Measurements from ENCODE around the gene KCNJ1.

The KCNJ1 gene

DNA sequence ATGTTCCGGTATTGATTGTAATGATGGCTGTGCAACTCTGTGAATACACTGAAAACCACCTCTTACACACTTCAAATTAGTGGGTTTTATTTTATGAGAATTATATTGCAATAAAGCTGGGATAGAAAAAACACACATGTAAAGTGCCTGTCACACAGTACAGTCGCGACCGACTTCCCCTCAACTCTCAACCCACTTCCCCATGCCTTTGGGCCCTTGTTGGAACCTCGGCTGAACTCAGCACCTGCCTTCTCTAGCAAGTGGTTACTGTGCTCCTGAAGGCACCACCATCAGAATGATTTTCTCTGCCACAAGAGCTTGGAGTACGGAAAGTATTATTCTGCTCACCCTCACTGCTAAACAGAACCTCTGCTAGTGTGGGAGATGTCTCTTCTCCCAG, 13.5 kb downstream of the KCNJ1 start:
- DNase-seq (ENCODE audit: low read depth in 3 of 3, low spot score in 1 of 3): no peak

- no peak for DNase-seq (ENCODE audit: low read depth in 3 of 3, low spot score in 1 of 3)
Observed at GRCh38 chr11:128852327-128853023, 14.6 kb downstream of the KCNJ1 start.

DNA sequence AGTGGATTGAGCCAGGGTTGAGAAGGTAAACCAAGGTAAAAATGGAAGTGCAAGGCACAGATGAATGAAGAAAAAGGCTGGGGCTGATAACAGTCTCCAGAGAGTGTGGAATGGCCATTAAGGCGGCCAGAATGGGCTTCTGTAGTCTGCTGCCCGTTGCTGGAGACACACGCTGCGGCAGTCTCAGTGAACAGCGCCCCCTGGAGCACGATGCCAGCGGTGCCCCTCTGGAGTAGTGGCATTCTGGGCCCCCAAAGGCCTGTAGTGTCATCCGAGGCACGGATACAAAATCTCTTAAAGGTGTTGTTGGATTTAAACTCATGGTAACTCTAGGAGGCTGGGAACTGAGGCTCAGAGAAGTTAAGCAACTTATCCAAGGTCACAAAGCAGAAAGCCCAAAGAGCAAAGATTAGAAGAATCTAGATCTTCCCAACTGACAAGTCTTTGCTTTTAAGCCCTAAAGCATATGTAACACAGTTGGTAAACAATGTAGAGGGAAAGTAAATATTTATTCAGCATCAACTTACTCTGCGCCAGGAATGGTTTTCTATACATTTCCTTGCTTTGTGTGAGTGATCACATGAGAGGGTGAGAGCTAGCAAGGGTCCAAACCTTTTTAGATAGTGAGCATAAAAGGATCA, 18.2 kb downstream of the KCNJ1 start:
- DNase-seq (ENCODE audit: low read depth in 3 of 3, low spot score in 1 of 3): peak; percentile 9 to 49 (median 17)

DNA sequence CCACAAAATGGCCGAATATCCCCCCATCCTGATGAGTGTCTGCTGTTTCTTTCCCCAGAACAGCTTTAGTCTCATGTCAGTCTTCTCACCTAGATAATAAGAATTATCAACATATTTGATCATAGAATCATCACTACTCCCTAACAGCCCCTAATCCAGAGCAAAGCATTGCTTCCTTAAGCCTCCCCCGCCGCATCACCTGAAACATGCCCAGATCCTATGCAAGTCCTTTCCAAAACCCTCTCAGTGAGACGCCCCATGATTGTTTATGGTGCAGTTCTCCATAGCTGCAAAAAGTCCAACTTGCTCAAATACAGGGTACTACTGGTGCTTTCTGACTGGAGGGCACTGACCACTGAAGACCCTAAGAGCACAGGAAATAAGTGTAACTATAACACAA, 20.1 kb downstream of the KCNJ1 start:
- DNase-seq (ENCODE audit: low read depth in 3 of 3, low spot score in 1 of 3): no peak

GRCh38 chr11:128845334-128845780, 21.7 kb downstream of the KCNJ1 start:
- no peak for DNase-seq (ENCODE audit: low read depth in 3 of 3, low spot score in 1 of 3)

DNA sequence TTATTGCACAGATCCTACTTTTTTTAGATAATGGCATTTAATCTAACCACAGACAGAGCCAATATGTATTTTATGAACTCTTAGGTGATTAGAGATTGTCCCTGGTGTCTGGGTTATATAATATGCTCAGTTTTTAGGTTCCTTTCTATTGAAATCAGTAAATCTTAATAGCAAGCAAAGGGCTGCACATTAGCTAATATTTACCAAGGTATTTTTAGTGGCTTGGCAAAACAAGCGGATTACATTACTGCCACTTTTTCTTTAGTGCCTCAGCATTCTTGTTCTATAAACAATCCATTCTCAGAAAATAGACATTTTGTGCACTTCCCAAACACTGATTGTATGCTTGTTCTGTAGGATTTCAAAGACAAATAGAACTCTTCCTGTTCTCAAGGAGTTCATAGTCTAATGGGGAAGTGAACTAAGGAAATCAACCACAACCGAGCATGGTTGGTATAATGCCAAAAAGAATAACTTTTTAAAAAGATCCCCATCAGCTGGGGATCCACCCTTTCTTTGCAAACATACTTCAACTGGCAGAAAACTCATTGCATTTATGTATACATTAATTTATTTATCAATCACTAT, 23.8 kb downstream of the KCNJ1 start:
- DNase-seq (ENCODE audit: low read depth in 3 of 3, low spot score in 1 of 3): no peak

GRCh38 chr11:128841461-128842072, 25.5 kb downstream of the KCNJ1 start:
- DNase-seq (ENCODE audit: low read depth in 3 of 3, low spot score in 1 of 3): no peak

- no peak for DNase-seq (ENCODE audit: low read depth in 3 of 3, low spot score in 1 of 3)
Observed at GRCh38 chr11:128840783-128841182, 26.3 kb downstream of the KCNJ1 start.

- DNase-seq (ENCODE audit: low read depth in 3 of 3, low spot score in 1 of 3): no peak
Observed at GRCh38 chr11:128840137-128840536, 27.0 kb downstream of the KCNJ1 start.

GRCh38 chr11:128839081-128839480, 28.0 kb downstream of the KCNJ1 start:
- no peak for DNase-seq (ENCODE audit: low read depth in 3 of 3, low spot score in 1 of 3)

DNA sequence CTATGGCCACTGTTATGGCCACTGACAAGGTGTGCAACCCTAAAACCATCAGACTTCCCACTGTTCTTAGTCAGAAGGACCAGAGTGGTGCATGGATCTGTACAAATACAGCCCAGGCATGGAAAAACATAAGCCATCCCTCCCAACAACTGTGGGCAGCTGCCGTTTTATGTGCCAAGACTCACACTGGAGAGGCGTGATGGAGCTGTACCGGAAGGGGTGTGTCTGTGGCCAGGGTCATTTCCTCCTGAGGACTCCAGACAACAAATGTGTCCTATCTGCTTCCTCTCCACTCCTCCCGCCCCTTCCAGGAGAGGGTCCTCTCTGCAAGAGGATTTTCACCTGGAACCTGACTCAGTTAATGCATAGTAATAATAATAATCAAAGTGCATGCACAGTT, 29.5 kb downstream of the KCNJ1 start:
- no peak for DNase-seq (ENCODE audit: low read depth in 3 of 3, low spot score in 1 of 3)

DNA sequence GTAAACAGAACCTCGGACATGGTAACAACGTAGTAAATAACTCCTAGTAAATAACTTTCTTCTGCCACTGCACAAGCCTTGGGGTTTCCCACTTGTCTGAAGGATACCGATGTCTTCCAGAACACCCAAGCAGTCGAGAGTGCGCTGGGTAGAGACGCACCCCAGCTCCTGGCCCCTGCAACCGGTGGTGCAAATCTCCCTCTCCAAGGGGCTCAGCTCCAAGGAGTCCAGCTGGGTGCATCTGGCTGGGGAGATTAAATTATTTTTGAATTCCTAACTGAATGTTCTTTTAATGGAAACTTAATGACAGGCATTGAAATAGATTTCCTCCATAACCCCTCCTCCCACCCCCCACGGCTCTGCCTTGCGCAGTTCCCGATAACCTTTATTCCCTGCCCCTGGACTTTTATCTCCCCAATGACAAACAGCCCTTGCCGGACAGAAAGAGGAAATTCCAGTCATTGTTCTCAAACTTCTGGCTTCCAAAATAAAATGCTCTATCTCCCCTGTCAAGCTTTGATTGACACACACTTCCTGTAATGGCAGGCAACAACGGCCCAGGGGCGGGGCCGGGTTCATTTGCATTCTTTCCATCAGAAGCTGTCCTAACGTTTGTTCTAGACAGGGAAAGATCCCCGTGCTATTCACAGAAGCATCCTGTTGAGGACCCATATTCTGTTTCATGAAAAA, 31.2 kb downstream of the KCNJ1 start:
- no peak for DNase-seq (ENCODE audit: low read depth in 3 of 3, low spot score in 1 of 3)

DNA sequence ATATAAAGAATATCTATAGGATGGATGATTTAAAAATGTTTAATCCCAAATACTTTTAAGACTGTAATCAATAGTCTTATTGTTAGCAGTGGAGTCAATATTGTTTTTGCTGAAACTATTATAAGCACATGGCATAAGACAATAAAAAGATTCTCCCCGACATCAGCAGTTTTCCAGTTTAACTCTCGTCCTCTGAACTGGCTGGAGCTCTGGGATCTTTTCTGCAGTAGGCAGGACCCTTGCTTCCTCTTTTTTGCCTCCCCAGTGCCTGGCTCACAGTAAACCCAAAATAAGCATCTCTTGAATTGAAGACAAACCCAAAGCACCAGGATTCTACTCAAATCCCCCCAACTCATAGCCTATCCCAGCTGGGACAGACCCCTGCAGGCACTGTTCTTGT, 32.9 kb downstream of the KCNJ1 start:
- DNase-seq (ENCODE audit: low read depth in 3 of 3, low spot score in 1 of 3): no peak

- DNase-seq (ENCODE audit: low read depth in 3 of 3, low spot score in 1 of 3): no peak
Observed at GRCh38 chr11:128832121-128832497, 35.0 kb downstream of the KCNJ1 start.

DNA sequence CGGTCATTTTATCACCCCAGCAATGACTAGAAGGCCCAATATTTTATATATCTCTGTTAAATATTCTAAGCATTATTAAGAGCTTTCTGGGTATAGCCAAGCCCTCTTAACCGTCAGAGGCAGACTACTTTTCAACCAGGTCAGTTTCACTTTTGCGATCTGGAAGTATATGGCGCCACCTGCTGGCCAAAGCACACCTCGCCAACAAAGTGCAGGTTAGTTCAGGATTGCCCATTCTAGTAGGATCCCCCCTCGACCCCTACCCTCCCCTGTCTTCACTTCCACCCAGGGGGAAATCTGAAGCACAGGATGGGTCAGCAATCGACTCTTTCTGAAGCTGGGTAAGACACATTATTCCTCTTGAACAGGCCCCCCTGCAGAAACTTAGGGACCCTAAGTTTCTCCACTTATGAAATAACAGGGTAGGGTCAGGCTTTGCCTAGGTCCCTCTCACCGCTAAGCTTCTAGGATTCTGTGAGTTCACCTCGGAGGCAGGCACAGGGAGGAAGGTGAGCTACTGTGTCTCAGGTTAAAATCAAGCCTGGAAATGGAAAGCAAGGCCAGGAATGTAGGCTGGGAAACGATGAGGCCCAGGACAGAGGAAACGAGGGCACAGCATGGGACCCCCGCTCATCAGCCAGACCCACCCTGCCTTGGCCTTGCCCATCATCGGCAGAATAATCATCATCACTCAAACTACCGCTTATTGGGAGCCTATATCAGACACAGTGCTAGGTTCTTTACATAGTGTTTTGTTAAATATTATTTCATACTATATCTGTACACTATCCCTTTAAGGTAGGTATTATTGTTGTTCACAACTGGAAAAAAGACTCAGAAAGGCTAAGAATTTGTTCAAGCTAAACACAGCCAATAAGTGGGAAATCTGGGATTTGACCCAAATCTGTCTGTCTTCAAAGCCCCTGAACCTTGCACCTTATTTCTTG, 35.6 kb downstream of the KCNJ1 start:
- peak; percentile 65 to 83 (median 78) for DNase-seq (ENCODE audit: low read depth in 3 of 3, low spot score in 1 of 3)

DNA sequence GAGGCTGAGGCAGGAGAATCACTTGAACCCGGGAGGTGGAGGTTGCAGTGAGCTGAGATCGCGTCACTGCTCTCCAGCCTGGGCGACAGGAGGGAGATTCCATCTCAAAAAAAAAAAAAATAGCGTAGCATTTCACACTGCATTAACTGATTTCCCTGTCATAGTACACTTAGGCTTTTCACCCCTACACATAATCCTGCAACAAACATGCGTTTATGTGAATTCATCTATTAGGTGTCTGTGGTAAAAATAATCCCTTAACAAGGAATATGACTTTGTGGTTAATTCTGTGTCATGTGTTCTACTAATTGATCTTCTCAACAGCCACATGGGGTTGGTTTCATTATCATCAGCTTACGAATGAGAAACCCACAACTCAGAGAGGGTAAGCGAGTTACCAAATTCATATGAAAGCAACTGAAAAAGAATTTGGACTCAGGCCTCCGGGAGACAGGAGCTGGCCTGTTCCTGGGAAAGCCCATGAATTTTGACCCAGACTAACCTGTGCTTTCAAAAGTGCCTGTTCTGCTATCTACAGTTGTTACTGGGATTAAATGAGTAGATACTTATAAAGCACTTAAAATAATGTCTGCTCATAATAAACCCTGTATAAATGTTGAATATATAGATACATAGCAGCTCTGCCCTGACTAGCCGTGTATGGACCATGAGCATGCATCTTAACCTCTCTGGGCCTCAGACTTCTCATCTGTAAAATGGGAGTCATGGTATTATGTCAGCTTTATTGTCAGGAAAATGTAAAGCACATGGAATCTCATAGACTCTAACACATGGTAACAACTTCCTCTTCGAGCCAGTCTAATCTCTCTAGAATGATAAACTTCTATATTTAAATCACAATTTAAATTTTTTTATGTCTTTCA, 36.6 kb downstream of the KCNJ1 start:
- DNase-seq (ENCODE audit: low read depth in 3 of 3, low spot score in 1 of 3): no peak

GRCh38 chr11:128828350-128828749, 38.7 kb downstream of the KCNJ1 start:
- no peak for DNase-seq (ENCODE audit: low read depth in 3 of 3, low spot score in 1 of 3)

DNA sequence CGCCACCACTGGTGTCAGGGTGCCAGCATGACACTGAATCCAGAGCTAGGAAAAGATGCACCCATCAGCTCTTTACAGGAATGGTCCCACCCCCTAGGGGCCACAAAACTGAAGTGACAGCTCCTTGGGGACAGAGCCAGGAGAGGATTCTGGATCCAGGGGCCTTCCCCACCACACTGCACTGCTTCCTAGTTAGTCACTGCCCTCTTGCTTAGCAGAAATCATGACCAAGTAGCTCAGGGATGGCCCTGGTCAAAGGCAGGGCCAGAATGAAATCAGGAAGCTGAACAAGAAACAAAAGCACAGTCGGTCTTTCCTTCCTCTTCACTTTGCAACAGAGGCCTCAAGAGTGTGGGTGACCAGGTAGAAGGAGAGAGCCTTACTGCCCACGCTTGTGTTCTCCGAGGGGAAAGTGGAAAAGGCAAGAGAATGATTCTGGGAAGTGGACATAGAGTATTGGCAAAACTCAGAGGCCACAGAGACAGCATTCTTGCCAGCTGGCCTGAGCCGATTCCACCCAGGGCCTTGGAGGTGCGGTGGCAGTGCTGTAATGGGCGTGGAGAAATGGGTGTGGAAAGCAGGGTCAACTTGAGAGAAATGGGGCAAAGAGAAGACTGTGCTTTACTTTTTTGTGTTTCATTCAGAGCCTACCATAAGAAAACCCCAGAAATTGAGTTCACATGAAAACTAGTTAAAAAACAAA, 39.8 kb downstream of the KCNJ1 start:
- DNase-seq (ENCODE audit: low read depth in 3 of 3, low spot score in 1 of 3): no peak
